GM21515 (cell line): ENCODE data around the gene SSBP2.

Experiments used
- ATAC-seq: cut with Tn5 transposase; IDR thresholded peaks from one replicate; pipeline ENCODE4 v1.9.1; 2021; ENCODE audit not compliant: unreplicated experiment

Gene SSBP2

DNA sequence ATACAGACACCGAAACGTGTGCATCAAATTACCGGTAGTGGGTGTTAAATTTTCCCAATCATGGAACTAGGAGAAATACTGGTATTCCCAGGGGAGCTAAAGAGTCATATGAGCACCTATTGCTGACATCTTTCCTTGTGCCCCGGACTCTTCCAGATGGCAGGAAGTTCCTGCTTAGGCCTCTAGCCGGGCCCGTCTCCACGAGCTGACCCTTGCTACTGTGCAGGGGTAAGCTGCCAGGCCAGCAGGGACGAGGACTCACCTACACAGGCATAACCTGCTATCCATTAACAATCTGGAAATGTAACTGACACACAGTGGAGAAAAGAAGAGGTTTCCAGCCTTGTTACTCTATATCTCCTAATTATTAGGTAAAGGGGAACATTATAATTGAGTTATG is 16.2 kb upstream of the SSBP2 start:
- no peak for ATAC-seq

GRCh38 chr5:81766611-81767010 is 15.7 kb upstream of the SSBP2 start:
- ATAC-seq: no peak

GRCh38 chr5:81763294-81763928 is 12.5 kb upstream of the SSBP2 start:
- ATAC-seq: no peak

GRCh38 chr5:81762853-81763252 is 12.0 kb upstream of the SSBP2 start:
- no peak for ATAC-seq

DNA sequence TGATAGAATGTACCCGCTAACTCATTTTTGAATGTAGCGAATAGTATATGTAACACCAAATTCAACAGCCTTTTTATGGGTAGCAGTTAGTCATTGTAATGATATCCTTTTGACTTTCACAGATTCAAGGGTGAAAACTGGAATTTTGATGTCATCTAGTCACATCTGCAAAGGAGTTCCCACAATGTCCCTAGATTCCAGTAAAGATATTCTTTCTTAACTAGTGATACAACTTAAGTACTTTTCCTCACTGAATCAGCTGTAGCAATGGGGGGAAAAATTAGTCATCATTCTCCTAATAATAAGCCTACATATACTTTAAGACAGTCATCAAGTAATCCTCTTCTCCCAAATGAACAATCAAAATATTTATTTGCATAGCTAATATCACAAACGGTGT is 11.5 kb upstream of the SSBP2 start:
- no peak for ATAC-seq

- ATAC-seq: no peak
Observed at GRCh38 chr5:81761970-81762369, 11.1 kb upstream of the SSBP2 start.

- ATAC-seq: no peak
Observed at GRCh38 chr5:81761270-81761669, 10.4 kb upstream of the SSBP2 start.

- no peak for ATAC-seq
Observed at GRCh38 chr5:81760521-81760920, 9.6 kb upstream of the SSBP2 start.

GRCh38 chr5:81759632-81760005 is 8.7 kb upstream of the SSBP2 start:
- ATAC-seq: no peak

DNA sequence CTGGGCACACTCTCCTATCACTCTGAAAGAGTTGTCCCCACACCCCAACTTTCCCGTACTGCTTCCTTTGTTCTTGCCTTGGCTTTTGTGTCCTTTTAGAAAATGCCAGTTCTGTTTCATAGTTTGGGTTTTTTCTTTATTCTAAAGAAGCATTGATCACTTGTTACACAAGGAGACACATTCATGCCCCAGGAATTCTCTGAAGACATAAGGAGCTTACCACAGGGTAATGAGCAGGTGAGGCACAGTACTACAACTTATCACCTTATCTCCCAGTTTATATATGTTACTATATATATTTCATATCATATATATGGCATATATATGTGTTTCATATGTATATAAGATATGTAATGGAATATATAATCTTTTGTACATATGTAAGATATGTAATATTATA is 6.5 kb upstream of the SSBP2 start:
- no peak for ATAC-seq

GRCh38 chr5:81756016-81756415 is 5.1 kb upstream of the SSBP2 start:
- no peak for ATAC-seq

DNA sequence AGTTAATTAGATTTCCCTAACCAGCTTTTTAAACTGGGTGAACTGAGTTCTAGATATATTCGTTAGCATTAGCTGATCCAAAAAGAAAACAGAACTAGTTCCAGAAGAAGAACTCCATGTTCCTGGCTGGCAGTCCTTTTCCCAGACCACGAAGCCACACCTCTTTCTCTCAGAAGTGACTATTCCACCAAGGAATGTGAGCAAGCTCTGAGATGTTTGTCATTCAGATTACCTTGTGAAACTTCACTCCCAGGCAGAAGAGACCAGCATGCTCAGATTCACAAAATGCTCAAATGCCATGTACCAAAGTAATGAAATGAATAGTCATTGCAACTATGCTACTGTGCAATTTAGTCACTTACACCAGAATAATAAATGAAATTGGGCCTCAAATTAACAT is 4.4 kb upstream of the SSBP2 start:
- no peak for ATAC-seq

DNA sequence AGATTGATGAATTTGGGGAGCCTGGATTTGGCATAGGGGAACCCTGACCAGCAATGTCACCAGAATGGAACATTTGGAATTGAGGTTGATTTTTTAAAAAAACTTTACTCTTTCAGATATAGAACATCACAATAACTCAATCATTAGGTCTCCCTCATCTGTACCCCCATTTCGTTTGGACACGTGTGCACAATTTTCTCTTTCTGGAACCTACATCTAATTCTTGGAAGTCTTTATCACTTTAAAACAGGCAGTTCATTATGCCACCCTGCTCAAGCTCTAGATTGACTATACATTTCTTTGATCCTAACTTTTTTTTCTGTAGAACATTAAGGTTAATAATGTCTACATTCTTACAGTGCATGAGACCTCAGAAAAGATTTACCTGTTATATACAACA is 3.7 kb upstream of the SSBP2 start:
- no peak for ATAC-seq

DNA sequence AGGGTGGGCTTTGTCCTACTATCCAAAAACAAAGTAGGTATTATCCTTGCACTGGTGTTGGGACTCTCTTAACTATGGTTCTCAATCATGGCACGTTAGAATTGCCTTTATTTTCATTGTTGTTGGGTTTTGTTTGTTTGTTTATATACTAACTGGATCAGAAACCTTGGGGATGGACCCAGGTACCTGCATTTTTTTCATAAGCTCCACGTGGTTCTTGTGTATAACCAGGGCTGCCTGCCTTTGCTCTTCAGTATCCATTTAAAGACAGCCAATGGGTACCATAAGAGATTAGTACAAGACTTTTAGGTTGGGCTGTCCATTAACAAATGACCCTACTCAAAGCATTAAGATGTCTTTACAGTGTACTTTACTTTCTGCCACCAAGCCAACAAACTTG is 2.5 kb upstream of the SSBP2 start:
- ATAC-seq: no peak

GRCh38 chr5:81752644-81752963 is 1.7 kb upstream of the SSBP2 start:
- no peak for ATAC-seq

- no peak for ATAC-seq
Observed at GRCh38 chr5:81751836-81752643, 1.1 kb upstream of the SSBP2 start.

DNA sequence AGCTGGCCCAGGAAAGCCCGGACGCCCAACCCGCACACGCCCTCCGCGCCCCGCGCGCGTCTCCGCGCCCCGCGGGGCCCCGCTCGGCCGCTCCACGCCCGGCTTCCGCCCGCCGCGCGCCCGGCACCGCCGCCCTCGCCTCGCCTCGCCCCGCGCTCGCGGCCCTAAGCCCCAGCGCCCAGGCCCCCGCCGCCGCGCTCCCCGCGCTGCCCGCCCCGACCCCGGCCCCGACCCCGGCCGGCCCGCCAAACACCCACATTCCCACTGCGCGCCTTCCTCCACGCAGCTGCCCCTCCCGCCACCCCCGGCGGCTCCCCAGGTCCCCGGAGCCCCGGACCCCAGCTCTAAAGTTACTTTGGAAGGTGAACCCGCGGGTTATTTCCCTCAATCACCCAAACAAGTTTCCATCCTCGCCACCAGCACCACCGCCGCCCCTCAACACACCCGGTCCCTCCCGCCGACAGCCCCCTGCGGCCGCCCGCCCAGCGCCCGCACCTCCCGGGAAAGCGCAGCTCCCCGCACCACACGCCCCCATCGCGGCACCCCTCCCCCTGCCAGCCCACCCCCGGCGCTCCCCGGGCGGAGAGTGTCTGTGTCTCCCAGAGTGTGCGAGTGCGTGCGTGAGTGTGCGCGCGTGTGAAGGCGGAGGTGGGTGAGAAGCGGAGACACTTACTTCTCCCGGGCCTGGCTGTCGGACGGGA is 439 bp downstream of the SSBP2 start:
- no peak for ATAC-seq

- ATAC-seq: peak; percentile 50
Observed at GRCh38 chr5:81749561-81750307, 1.2 kb downstream of the SSBP2 start.

GRCh38 chr5:81749192-81749560 is 1.7 kb downstream of the SSBP2 start:
- ATAC-seq: no peak

DNA sequence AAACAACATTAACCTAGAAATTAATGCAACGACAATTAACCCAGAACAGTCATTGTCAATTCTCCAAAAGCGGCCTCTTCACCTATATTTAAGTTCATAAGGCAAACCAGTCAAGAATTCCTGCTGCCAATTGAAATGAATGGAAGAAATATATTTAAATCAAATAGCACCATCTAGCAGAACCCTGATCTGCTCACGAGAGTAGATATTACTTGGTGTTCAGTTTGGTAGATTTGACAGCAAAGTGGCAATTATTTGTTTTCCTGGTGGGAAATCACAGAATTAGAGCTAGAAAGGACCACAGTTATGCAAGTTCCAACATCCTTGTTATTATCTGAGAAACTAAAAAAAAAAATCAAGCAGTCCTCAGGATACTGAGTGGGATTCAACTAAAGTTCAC is 2.3 kb downstream of the SSBP2 start:
- ATAC-seq: no peak

- ATAC-seq: no peak
Observed at GRCh38 chr5:81747030-81747429, 3.9 kb downstream of the SSBP2 start.

DNA sequence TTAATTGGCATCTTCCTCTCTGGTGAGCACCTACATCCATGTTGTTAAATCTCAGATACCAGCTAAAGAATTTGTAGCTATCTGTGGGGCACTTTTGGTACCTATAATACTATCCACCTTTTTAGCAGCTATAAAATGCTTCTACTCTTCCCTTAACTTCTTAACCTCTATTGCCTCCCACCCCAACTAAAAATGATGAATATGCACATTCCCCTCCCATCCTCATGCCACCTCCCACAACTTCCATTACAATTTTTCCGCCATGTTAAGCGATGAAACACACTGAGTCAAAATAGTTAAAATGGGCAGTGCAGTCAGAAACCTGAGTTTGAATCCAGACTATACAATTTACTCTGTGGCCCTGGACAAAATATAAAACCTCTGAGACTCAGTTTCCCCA is 10.1 kb downstream of the SSBP2 start:
- no peak for ATAC-seq
